Hepatocyte (in vitro differentiated cells): ENCODE data around the gene TENM4. TPM values are rescaled to one million over a fixed set of nuclear protein-coding genes. Genes with fewer than 3 reads are reported as not detected.

Experiments
- DNase-seq: peaks from one replicate; pipeline ENCODE4 v3.0.0-alpha.2; 2016; ENCODE audit warnings: low spot score
- H2AFZ ChIP-seq: fragments of 200-600 bp; sonication (generic); 2 replicates; pipeline ENCODE4 v1.6.0; 2016; ENCODE audit warnings: antibody characterized with exemption, mild to moderate bottlenecking
- H3K27ac ChIP-seq: fragments of 200-600 bp; sonication (generic); 2 replicates; pipeline ENCODE4 v1.5.1; 2016; ENCODE audit warnings: mild to moderate bottlenecking
- H3K27me3 ChIP-seq: fragments of 200-600 bp; sonication (generic); 2 replicates; pipeline ENCODE4 v1.6.1; 2016
- H3K36me3 ChIP-seq: fragments of 200-600 bp; sonication (generic); replicated peaks from 2 replicates; pipeline ENCODE4 v1.5.1; 2016; ENCODE audit warnings: low read depth; ENCODE audit not compliant: insufficient read depth
- H3K4me1 ChIP-seq: fragments of 200-600 bp; sonication (generic); 2 replicates; pipeline ENCODE4 v1.5.1; 2016; ENCODE audit warnings: mild to moderate bottlenecking, moderate library complexity; ENCODE audit not compliant: insufficient read depth
- H3K4me2 ChIP-seq: fragments of 200-600 bp; sonication (generic); 2 replicates; pipeline ENCODE4 v1.6.0; 2016
- H3K4me3 ChIP-seq: fragments of 200-600 bp; sonication (generic); 2 replicates; pipeline ENCODE4 v1.5.1; 2016; ENCODE audit warnings: mild to moderate bottlenecking
- H3K79me2 ChIP-seq: fragments of 200-600 bp; sonication (generic); 2 replicates; pipeline ENCODE4 v1.6.0; 2017; ENCODE audit warnings: mild to moderate bottlenecking
- H3K9me2 ChIP-seq: fragments of 200-600 bp; sonication (generic); replicated peaks from 2 replicates; pipeline ENCODE4 v1.6.0; 2017; ENCODE audit warnings: mild to moderate bottlenecking; ENCODE audit not compliant: insufficient read depth
- H3K9me3 ChIP-seq: fragments of 200-600 bp; sonication (generic); 2 replicates; pipeline ENCODE4 v1.5.1; 2016; ENCODE audit warnings: low read depth, mild to moderate bottlenecking
- H4K20me1 ChIP-seq: fragments of 200-600 bp; sonication (generic); 2 replicates; pipeline ENCODE4 v1.6.0; 2016; ENCODE audit warnings: mild to moderate bottlenecking; ENCODE audit not compliant: insufficient read depth, poor library complexity, severe bottlenecking
- CTCF ChIP-seq: fragments of 200-600 bp; sonication (generic); IDR thresholded peaks from 2 replicates; pipeline ENCODE4 v1.5.1; 2016; ENCODE audit warnings: antibody characterized with exemption, mild to moderate bottlenecking; ENCODE audit not compliant: poor library complexity
- EZH2 ChIP-seq: fragments of 200-600 bp; sonication (generic); IDR thresholded peaks from 2 replicates; pipeline ENCODE4 v1.6.1; 2016; ENCODE audit warnings: antibody characterized with exemption, mild to moderate bottlenecking, borderline replicate concordance
- EZH2phosphoT487 ChIP-seq: fragments of 200-600 bp; sonication (generic); IDR thresholded peaks from one replicate; pipeline ENCODE4 v1.6.1; 2018; ENCODE audit warnings: antibody characterized with exemption, mild to moderate bottlenecking, low read depth, moderate library complexity; ENCODE audit not compliant: unreplicated experiment, severe bottlenecking
- WGBS: methylation state at CpG from one replicate; pipeline ENCODE4 v1.1.6; 2016; ENCODE audit warnings: low lambda C conversion rate; ENCODE audit errors: missing lambda C conversion rate; 5-methylcytosine and 5-hydroxymethylcytosine counted together
- polyA plus RNA-seq: library from polyadenylated mRNA; unstranded; fragments of >200 nt; fragmentation: Nextera tagmentation; extraction: Ambion mirVana; gene quantifications from 2 replicates; pipeline ENCODE4 v1.2.1, GENCODE V29; 2016
- total RNA-seq: library from RNA; depleted of rRNA; stranded (reverse); fragments of >200 nt; gene quantifications from 2 replicates; pipeline ENCODE4 v1.2.3, GENCODE V29; 2014

TENM4 gene
- total and polyA plus RNA-seq, 2 experiments from 2014 or later, result 18.4 to 18.7 TPM

DNA sequence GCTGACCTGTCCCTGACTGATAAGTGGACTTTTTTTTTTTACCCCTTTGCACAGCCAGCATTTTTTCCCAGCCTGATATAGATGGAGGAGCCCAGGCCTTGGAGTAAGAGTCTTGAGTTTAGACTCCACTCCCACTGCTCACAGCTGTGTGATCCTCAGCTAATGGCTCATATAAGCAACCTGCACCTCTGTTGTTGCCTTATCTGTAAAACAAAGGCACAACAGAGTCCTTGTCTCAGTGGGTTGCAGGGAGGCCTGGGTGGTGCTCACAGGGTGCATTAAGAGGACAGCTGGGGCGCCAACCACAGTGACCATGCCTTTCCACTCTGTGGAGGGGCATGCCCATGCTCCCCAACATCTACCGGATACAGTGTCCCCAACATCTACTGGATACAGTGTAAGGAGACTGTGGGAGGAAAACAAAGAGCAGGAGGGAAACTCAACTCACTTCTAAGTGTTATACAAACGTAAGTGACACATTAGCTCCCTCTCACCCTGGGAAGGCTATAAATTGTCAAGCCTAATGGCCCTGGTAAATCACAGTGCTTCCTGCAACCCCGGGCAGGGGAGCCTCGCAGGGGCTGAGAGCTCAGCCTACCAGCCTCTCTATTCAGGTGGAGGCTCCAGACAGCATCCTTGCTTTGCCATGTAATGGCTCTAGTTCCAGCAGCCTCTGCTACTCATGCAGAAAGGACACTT lies 109.5 kb downstream of the TENM4 start:
- no peak overlapping the region for H3K4me3 ChIP-seq
- WGBS, result 62% methylated on average over 5 of the region's 5 CpGs
- H3K27ac ChIP-seq, result no peak overlapping the region
- no peak overlapping the region for H2AFZ ChIP-seq
- no peak for DNase-seq
- no peaks in the 10 kb centered on the region for H3K36me3 ChIP-seq
- H3K79me2 ChIP-seq, result no peaks in the 10 kb centered on the region
- no peaks in the 10 kb centered on the region for H4K20me1 ChIP-seq
- no peak for TF ChIP-seq CTCF
- no peak for TF ChIP-seq EZH2
- TF ChIP-seq EZH2phosphoT487, result no peak
- no peaks in the 10 kb centered on the region for H3K9me2 ChIP-seq
- no peaks in the 10 kb centered on the region for H3K27me3 ChIP-seq
- no peaks in the 10 kb centered on the region for H3K9me3 ChIP-seq
- no peaks in the 10 kb centered on the region for H3K4me1 ChIP-seq
- H3K4me2 ChIP-seq, result no peak overlapping the region

- Histone ChIP-seq H3K9me3 (no peaks in the 10 kb centered on the region), H2AFZ (no peak overlapping the region), H4K20me1 (no peaks in the 10 kb centered on the region), H3K79me2 (no peaks in the 10 kb centered on the region), H3K9me2 (no peaks in the 10 kb centered on the region), H3K4me2 (no peak overlapping the region), H3K27me3 (no peaks in the 10 kb centered on the region), H3K27ac (no peak overlapping the region), H3K36me3 (no peaks in the 10 kb centered on the region), H3K4me1 (no peaks in the 10 kb centered on the region), H3K4me3 (no peak overlapping the region)
- no peak for TF ChIP-seq CTCF
- TF ChIP-seq EZH2phosphoT487, result no peak
- WGBS, result 75% methylated on average over 8 of the region's 8 CpGs
- no peak for DNase-seq
These were observed 110.2 kb downstream of the TENM4 start for GRCh38 chr11:79330651-79331050.

- 76% methylated on average over 6 of the region's 6 CpGs for WGBS
These were observed 111.3 kb downstream of the TENM4 start for GRCh38 chr11:79329561-79329960.

More at GRCh38 chr11:79329561-79329960, 111.3 kb downstream of the TENM4 start:
- no peak overlapping the region for H3K4me2 ChIP-seq
- no peak overlapping the region for H2AFZ ChIP-seq
- no peaks in the 10 kb centered on the region for H3K36me3 ChIP-seq
- TF ChIP-seq CTCF (no peak), EZH2phosphoT487 (no peak), EZH2 (no peak)
- no peaks in the 10 kb centered on the region for H3K27me3 ChIP-seq
- no peak for DNase-seq
- no peaks in the 10 kb centered on the region for H3K9me3 ChIP-seq
- H3K9me2 ChIP-seq, result no peaks in the 10 kb centered on the region
- no peaks in the 10 kb centered on the region for H3K79me2 ChIP-seq
- no peaks in the 10 kb centered on the region for H4K20me1 ChIP-seq
- no peak overlapping the region for H3K4me3 ChIP-seq
- no peaks in the 10 kb centered on the region for H3K4me1 ChIP-seq
- H3K27ac ChIP-seq, result no peak overlapping the region
